HG02588 (cell line): ENCODE data around the gene KCTD20.

Experiments
- ATAC-seq: cut with Tn5 transposase; IDR thresholded peaks from one replicate; pipeline ENCODE4 v1.9.1; 2021; ENCODE audit warnings: mild to moderate bottlenecking, moderate library complexity; ENCODE audit not compliant: unreplicated experiment

The KCTD20 gene

DNA sequence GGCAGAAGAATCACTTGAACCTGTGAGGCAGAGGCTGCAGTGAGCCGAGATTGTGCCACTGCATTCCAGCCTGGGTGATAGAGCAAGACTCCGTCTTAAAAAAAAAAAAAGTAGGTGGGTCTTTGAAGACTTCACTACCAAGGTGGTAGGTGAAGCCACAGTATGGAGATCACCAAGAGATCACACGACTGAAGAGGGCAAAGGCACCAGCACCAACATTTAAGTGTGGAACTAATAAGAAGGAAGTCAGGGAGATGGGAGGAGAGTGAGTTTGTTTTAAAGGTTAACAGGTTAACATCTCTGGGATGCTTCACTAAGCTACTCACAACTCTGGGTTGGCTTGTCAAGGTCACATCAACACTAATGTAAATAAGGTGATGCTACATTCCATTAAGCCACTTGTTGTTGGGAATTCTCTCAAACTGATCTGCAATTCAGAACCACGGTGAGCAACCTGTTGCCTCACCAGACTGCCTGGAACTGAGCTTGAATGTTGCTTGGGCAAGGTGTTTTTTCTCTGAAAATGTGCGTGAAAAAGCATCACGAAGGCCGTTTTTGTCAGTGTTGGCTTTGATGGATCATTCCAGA, 48.7 kb downstream of the KCTD20 start:
- no peak for ATAC-seq

DNA sequence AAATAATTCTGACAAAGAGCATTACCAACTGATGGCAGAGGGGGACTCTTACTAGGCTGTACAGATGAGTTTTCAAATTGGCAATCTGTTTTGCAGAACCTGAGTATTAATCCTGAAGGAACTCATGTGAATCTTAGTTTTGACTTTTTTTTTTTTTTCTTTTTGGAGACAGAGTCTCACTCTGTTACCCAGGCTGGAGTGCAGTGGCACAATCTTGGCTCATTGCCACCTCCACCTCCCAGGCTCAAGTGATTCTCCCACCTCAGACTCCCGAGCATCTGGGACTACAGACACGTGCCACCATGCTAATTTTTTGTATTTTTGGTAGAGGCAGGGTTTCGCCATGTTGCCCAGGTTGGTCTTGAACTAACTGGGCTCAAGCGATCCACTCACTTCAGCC, 49.3 kb downstream of the KCTD20 start:
- ATAC-seq: no peak

DNA sequence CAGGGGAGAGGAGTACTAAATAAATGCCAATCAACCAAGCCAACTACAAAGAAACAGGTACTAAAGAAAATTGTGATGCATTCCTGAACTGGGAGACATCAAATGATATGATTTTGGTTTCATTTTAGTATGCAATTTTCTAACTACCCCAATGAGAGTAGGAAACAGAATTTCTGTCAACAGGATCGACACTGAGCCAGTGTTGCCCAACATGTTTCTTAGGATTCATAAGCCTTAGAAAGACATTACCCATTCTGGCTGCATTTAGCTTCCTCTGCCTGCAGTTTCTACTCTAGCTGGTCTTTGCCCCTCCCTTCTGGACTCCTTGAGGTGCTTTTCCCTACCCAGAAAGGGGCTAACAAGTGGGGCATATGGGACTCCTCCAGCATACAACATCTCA, 49.8 kb downstream of the KCTD20 start:
- no peak for ATAC-seq

DNA sequence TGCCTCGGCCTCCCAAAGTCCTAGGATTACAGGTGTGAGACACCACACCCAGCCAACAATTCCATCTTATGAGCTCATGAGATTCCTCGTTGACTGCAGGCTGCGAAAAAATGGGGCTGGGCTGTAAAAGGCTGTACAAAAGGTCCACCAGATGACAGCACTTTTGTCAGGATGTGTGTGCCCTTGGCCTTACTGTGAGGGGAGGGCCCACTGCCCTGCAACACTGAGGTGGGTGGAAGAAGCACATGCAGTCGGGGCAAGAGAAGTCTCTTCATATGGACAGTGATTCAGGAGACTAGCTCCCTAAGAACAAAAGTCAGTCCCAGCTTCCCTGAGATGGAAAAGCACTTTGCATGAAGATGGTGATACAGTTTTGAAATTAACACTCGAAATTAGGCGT, 50.5 kb downstream of the KCTD20 start:
- no peak for ATAC-seq

DNA sequence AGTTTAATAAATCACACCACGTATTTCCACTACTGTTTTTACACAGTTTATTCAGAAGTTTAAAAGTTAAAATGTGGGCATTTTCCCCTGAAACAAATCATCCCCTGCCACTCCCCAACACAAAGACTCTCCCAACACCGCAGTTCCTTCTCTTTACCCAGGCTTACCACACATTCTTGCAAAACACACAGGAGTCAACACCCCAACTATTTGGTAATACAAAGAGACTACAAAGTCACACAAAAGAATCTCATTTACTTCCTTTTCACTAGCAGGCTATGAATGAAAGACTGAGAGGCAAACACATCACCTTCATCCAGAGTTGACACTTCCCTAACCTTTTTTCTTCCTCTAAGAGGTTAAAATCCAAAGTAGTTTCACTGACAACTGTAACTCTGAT, 51.1 kb downstream of the KCTD20 start:
- no peak for ATAC-seq

DNA sequence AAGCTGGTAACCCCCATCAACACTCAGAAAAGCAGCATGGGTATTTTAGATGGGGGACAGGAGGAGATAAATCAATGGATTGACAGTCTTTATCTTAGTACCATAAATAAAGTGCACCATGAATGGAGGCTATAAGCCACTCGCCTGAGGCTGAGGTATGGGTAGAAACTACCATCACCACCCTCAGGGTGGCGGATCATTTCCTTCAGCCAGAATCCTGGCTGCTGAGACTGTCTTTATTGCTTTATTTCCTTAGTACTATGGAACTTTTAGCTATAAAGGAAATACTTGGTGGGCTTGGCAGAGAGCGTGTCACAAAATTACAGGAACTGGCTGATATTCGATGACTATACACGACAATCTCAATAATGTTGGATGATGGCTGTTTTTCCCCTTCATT, 52.3 kb downstream of the KCTD20 start:
- no peak for ATAC-seq

DNA sequence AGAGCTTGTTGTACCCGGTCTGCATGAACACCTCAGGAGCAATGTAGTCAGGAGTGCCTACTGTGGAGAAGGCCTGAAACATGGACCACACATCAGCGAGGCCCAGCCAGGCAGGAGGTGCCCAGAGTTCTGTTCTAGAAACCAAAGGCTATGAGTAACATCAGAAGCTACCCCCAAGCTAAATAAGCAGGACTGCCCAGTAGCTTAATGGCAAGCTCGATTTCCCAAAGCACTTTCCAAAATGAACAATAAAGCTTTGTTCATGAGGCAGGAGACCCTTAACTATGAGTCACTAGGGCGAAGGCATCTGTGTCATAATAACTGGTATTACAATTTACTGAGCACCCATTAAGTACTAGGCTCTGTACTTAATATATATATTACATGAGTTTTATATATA, 57.1 kb downstream of the KCTD20 start:
- no peak for ATAC-seq

DNA sequence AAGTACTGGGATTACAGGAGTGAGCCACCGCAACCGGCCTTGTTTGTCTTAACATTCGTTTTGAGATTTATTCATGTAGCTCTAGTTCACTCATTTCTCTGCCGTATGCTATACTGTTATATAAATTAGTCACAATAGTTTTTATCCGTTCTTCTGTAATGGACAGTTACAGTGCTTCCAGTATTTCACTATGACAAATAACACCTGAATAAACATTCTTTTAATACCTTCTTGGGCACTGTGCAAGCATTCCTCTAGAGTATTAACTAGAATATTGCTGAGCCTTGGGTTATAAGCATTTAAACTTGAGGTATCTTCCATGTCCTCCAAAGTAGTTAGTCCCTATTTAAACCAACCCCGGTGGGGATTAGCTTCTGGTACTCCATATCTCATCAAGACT, 58.9 kb downstream of the KCTD20 start:
- ATAC-seq: no peak

DNA sequence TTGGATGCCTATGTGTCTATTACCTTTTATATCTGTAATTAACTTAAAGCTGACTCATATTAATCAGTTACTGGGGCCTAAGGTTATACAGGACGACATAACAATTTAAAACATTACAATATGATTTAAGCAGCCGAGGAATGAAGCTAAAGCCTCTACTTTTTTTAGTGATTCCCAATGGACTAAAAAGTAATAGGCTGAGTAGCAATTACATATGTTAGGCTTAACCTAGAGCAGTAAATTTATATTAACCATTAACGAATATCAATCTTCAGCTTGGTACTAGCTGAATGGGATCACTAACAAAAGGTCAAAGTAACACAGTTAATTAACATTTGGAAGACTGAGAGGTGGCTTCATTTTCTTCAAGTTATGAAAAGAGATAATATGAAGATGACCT, 61.4 kb downstream of the KCTD20 start:
- ATAC-seq: no peak

DNA sequence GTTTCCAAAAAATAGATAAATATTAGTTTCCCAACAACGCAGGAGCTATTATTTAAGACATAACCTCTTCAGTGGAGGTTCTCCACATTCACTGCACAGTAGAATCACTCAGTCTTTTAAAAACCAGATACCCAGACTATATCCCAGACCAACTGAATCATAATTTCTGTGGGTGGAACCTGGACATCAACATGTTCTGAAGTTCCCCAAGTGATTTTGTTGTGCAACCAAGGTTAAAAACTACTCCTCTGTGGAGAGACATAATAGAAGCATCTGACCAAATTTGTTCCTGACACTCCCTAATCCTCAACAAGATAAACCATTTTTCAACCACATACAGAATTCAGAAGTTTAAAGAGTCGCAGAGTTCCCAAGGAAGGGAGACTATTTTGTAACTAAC, 62.2 kb downstream of the KCTD20 start:
- ATAC-seq: no peak

DNA sequence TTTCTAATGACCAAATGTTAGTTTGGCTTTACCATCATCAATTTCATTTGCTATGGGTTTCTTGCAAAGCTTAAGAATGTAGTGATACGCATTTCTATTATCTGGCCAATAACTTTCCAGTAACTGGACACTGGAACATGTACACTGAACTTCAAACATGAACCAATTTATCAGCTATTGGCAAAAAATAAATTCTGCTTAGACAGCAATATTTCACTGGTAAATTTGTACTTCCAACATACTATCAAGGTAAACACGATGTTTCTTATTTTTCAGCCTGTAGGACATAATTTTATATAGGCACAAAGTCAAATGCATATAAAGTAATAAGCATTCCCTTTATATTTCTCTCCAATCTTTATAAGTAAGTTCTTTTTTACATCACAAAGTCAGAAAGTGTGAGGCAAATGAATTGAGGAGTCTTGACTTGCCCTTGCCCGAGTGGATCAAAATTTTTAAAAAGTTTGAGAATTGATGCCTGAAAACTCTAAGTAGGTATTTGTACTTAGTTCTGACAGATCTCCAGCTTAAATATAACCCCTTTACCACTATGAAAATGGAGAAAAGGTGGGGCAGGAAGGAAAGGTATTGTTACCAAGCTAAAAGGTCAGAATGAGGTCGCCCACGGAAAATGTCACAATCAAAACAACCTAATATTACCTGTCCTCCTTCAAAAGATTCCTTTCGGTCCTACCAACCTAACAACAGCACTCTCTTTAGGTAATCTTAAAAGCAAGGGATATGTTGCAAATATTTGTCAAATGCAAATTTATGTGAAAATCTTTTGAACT, 63.1 kb downstream of the KCTD20 start:
- no peak for ATAC-seq

DNA sequence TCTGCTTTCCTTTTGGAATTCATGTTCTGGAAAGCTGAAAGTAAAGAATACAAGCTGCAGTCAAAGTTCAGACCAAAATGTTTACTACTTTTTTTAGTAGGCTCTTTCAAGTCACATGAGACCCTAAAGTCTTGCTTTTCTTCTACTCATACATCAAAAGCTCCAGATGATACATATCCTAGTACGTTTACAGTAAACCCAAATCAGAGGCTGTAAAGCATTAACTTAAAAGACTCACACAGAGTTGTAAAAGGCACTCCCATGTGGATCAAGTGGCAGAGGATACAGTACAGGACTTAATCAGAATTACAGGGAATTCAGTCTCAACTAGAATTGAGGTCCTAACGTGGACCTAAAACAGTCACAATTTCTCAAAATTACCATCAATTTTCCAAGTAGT, 63.8 kb downstream of the KCTD20 start:
- ATAC-seq: no peak

DNA sequence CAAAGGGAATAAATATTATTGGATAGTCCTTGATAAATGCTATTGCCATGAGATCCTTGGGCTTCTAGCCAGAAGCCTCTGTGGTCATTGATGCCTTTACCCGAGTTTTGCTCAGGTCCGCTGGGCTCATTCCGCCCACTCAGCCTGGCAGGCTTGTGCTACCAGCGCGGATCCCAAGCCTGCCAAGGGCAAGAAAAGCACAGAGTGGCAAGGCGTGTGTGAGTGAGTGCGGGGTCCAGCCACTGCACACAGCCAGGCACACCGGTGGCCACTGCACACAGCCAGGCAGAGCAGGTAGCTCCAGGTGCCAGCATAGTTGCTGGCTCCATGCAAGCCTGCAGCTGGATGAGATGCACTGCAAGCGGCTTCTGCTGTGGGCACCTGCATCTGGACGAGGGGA, 65.7 kb downstream of the KCTD20 start:
- ATAC-seq: no peak

DNA sequence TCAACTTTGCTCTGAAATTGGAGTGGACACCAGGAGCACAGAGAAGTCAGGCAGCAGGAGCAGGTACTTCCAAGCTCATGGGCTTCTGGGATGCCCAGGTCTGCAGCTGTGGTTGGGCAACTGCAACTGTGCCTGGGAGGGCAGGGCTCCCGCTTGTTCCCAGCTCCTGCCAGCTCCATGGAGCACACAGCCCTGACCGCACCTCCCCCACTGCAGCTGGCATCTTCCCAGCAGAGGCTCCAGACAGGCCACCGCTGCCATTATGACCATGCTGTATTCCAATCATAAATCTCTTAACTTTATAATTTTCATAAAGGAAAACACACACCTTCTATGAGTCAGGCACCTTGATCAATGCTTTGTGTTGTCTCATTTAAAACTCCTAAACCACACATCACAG, 67.6 kb downstream of the KCTD20 start:
- no peak for ATAC-seq

DNA sequence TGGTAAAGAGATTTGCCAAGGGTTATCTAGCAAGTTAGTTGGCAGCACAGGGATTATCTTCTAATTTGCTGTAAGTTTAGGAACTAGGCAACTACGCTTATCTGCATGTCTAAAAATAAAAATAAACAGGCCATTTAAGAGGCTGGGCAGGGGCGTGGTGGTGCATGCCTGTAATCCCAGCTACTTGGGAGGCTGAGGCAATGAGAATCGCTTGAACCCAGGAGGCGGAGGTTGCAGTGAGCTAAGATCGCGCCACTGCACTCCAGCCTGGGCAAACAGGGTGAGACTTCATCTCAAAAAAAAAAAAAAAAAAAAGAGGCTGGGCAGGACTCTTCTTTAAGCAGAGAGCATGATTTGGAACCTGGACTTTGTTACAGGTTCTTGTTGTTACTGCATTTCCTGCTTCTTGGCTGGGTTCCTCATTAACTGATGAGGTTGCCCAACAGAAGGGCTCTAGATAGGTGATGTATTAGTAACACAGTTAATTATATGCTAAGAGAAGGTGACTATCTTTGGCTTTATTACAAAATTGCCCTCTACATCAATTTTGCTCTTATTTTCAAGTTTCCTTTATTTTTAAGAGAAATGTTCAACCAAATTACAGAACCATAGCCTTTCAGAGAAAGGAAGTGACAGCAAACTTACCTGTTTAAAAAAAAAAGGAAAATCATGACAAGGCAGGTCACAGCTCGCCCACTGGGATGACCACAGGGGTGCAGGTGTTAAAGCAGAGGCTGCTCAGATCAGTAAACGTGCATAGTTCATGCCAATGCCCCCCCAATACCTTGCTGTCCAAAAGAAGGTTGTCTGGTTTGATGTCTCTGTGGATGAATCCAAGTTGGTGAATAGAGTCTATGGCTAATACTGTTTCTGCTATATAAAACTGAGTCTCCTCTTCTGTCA, 72.0 kb downstream of the KCTD20 start:
- ATAC-seq: no peak

DNA sequence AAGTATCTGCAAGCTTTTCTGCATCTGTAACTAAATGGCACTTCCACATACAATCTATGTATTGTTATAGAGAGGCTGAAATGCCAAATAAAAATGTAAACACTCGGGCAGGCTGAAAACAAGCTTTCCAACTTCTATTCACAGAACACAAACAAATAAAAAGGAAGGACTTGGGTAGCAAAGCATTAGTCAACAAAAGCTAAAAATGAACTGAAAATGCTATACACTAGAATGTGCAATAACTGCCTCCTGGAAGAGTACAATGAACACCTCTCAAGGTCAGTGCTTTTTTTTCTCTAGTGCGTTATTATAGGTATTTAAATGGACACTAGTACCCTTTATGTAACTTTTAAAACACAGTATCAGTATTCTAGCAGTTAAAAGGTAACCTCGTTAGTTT, 73.0 kb downstream of the KCTD20 start:
- no peak for ATAC-seq

DNA sequence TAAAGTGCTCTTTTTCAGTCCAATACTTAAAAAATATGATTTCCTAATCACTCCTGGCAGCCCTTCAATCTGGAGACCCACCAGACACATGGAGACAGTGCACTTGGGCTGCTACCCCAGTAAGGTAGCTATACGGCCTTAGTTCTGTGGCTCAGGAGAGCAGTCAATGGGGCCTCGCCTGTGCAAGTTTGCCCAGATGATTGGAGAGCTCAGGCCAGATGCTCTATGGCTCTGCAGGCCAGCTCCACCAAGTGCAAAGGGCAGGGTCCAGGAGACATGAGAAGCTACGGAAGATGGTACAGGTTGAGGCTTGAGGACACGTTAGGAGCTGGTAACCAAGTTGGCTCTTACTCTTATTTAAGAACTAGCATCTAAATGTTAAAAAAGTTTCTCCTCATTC, 73.8 kb downstream of the KCTD20 start:
- no peak for ATAC-seq

DNA sequence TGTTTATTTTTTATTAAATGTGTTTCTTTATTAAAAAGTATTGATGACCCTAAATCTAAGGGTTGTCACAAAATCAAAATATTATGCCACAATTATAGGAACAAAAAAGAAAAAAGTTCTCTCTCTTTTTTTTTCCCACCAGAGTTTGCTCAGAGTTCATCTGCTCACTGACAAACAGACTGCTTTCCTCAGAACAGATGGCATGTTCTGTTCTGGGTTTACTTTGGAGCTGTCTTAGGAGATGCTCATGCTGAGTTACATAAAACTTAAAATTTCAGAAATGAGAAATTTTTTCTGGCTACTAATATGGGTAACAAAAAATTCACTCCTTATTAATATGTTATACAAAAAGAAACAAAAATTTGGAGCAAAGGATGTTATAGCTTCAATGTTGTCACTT, 74.2 kb downstream of the KCTD20 start:
- no peak for ATAC-seq

DNA sequence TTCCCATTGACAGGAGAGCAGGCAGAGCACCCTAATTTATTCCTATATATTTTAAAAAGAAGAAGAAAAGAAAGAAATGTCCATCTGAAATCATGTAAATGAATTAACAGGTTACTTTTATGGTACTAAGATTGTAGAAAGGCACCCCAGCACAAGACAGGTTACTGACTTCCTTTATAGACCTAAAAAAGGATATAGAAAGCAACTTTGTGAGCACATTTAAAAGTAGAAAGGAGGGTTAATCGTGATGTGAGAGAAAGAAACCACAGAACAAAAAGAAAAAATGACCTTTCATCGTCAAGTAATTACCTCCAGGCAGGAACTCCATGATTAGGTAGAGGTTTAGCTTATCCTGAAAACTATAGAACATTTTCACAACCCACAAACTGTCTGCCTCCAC, 74.6 kb downstream of the KCTD20 start:
- ATAC-seq: no peak

DNA sequence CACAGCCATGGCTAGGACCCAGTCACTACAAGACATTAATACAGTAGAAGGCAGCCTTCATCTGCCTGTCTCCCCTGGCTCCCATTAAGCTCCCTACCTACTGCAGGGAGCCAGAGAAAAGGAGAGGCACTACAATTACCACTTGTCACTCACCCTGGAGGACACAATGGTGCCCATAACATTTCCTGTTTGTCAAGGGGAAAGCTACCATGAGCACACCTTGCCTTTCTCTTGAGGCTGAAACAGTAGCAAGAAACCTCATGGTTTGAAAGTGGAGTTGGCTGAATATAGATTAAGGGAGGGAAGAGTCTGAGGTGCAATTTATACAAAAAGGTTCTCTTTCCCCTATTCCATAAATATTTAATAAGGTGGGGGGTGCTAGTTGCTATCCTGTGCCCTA, 76.6 kb downstream of the KCTD20 start:
- no peak for ATAC-seq

DNA sequence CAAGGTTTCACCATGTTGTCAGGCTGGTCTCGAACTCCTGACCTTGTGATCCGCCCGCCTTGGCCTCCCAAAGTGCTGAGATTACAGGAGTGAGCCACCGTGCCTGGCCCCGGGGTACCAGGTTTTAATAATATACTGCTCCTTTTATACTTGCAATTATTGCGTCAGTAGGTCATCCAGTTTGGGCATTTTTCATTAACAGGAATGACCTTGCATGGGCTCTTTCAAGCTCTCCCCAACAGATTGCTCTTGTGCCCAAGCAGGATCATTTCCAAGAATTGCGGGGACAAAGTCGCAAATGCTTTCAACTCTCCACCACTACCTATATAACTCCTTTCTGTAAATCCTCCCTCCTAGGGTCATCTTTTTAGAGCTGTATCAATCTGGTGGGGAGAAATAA, 80.7 kb downstream of the KCTD20 start:
- ATAC-seq: no peak

DNA sequence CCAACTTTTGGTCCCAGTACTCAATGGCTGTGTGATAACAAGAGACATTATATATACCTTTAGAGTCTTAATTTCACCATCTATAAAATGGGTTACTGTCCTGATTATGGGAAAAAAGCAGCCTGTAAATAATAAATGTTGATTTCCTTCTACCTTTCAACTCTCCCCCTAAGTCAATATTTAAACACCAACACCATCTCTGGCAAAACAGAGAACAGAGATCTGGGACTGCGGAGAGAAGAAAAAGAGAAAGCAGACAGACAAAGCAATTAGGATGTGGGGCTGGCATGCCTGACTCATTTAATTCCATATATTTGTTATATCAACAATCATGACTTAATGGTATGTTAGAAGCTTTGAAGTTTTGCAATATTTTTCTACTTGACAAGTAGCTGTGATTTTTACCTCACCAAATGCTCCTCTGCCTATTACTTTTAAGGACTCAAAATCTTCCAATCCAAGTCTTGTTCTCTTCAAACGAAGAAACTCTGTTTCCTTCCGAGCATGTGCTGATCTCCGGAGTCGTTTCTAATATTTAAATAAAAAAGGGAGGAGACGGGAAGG, 81.2 kb downstream of the KCTD20 start:
- no peak for ATAC-seq
